NB4 (cell line): ENCODE data around the gene CLNK.

Experiments
- DNase-seq: peaks from one replicate; pipeline ENCODE4 v3.0.0; 2010; ENCODE audit warnings: low read depth
- H3K4me3 ChIP-seq: one replicate; pipeline ENCODE4 v1.5.1; 2011; ENCODE audit warnings: mild to moderate bottlenecking, low read depth, low read length, moderate library complexity
- MYC ChIP-seq: IDR thresholded peaks from 2 replicates; pipeline ENCODE4 v1.6.1; 2011; ENCODE audit warnings: low read depth, low read length
- POLR2A ChIP-seq: IDR thresholded peaks from 2 replicates; pipeline ENCODE4 v1.6.1; 2011; ENCODE audit warnings: mild to moderate bottlenecking; ENCODE audit not compliant: insufficient read length; ENCODE audit errors: extremely low read depth
- TF ChIP-seq, protein P1 (sequence below): IDR thresholded peaks from one replicate; pipeline ENCODE4 v1.5.1; 2012; ENCODE audit warnings: low read depth, low read length
- TF ChIP-seq, protein P2 (sequence below): IDR thresholded peaks from 2 replicates; pipeline ENCODE4 v1.6.1; 2011; ENCODE audit warnings: low read depth, low read length

CLNK gene

DNA sequence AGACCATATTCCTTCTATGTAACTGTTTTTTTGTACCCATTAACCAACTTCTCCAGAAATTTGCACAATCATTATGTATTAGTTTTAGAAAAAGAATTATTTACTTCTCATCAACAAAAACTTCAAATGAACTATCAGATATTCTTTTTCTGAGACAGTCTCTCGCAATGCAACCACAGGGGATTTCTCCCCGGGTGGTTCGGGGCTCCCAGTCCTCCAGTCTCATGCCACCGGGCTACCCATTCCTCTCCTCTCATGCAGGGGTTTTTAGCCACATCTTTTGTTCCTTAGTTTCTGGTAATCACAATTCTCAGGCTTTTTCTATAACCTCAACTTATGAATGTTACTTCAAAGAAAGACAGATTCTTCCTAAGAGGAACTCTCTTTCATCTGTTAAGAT lies 46.6 kb upstream of the CLNK start:
- no peak overlapping the region for H3K4me3 ChIP-seq
- TF ChIP-seq, protein P1, sequence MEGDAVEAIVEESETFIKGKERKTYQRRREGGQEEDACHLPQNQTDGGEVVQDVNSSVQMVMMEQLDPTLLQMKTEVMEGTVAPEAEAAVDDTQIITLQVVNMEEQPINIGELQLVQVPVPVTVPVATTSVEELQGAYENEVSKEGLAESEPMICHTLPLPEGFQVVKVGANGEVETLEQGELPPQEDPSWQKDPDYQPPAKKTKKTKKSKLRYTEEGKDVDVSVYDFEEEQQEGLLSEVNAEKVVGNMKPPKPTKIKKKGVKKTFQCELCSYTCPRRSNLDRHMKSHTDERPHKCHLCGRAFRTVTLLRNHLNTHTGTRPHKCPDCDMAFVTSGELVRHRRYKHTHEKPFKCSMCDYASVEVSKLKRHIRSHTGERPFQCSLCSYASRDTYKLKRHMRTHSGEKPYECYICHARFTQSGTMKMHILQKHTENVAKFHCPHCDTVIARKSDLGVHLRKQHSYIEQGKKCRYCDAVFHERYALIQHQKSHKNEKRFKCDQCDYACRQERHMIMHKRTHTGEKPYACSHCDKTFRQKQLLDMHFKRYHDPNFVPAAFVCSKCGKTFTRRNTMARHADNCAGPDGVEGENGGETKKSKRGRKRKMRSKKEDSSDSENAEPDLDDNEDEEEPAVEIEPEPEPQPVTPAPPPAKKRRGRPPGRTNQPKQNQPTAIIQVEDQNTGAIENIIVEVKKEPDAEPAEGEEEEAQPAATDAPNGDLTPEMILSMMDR = no peak
- TF ChIP-seq MYC (no peak), POLR2A (no peak)
- TF ChIP-seq, protein P2, sequence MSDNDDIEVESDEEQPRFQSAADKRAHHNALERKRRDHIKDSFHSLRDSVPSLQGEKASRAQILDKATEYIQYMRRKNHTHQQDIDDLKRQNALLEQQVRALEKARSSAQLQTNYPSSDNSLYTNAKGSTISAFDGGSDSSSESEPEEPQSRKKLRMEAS = no peak

DNA sequence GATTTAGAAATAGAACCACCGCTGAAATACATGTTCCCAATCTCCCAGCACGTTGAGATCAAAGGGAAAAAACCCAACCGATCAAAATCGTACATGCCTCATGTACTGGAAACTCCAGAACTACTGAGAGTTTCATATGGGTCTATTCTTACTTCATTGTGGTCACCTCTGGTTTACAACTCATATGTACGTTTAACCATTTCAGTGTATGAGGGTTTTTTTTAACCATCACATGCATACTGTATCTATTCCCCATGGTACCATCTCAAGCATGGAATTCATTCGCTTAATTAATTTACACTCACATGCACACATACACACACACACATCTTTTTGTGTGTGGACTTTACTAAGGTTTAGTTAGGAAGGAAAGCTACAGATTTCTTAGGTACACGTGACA lies 46.0 kb upstream of the CLNK start:
- TF ChIP-seq, protein P1 = no peak
- TF ChIP-seq POLR2A = no peak
- TF ChIP-seq MYC = no peak
- H3K4me3 ChIP-seq = no peak overlapping the region
- no peak for DNase-seq

More for the DNA sequence above, 46.6 kb upstream of the CLNK start:
- no peak for DNase-seq

DNA sequence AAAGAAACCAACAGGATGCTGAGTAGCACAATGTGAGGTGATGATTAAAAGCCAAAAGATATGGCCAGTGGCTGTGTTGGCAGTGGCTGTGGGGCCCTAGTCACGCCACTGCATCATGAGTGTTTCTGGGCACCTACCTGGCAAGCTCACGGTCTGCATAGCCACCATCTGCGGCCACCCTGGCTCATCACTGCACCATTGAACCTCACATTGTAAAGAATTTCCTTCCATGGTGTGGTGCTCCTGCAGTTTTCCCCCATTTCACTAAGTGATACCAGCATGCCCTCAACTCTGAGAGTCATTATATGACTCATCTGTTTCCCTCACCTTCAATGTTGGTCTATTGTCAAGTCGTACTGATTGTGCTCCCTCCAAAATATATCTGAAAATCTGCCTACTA lies 45.5 kb upstream of the CLNK start:
- H3K4me3 ChIP-seq = no peak overlapping the region
- no peak for DNase-seq
- TF ChIP-seq, protein P1 = no peak
- TF ChIP-seq, protein P2 = no peak
- TF ChIP-seq POLR2A (no peak), MYC (no peak)

DNA sequence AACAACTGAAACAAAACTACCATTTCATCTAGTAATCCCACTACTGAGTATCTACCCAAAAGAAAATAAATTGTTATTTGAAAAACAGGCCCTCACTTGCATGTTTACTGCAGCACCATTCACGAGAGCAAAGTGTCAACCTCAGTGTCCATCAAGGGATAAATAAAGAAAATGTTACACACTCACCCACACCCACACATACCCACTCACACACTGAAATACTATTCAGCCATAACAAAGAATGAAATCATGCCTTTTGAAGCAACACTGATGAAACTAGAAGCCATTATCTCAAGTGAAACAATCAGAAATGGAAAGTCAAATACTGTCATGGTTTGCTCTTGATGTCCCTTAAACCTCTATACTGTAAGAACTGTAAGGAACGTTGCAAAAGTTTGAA lies 44.8 kb upstream of the CLNK start:
- no peak overlapping the region for H3K4me3 ChIP-seq
- DNase-seq = no peak
- TF ChIP-seq, protein P2 = no peak
- no peak for TF ChIP-seq POLR2A
- TF ChIP-seq, protein P1 = no peak
- TF ChIP-seq MYC = no peak

DNA sequence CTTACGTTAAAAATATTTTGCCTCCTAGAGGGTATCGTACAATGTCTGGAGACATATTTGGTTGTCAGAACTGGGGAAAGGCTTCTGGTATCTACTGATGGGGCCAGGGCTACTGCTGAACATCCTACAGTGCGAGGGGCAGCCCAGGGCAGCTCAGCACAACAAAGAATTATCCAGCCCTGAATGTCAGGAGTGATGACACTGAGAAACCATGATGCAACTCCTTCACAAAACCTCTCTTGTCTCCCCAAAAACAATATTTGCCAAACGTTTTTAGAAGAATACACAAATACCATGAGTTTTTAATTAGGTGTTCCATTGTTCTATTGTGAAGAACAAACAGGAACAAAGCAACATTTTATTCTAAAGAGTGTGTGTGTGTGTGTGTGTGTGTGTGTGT lies 43.4 kb upstream of the CLNK start:
- TF ChIP-seq MYC (no peak), POLR2A (no peak)
- TF ChIP-seq, protein P1 = no peak
- TF ChIP-seq, protein P2 = no peak
- DNase-seq = no peak
- H3K4me3 ChIP-seq = no peak overlapping the region

DNA sequence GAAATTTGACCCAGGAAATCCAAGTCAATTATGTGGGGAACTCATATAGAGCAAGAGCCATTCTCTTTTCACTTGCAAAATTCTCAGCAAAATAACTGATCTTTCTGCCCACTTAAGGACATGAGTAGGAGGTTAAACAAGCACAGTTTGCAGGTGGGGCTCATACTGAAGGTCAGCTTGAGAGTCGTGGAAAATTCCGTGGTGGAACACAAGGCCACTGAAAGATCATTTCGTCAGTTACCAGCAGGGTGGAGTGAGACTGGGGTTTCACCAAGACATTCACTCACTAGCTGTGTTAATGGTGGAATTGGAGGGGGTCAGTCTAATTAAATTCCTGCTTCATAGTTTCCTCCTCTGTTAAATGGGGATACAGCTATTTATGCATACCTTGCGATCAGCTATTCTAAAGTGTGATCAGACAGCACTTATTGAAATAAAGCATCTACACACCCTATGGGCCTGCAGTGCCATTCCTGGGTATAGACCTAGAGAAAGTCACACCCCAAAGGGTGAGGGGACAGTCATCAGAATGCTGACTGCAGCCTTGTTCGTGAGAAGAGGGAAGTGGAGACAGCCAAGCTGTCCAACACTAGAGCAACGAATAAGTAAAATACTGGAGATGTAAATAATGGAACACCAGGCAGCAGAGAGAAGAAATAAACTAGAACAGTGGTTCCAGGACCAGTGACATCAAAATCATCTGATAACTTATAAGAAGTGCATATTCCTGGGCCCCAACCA lies 42.7 kb upstream of the CLNK start:
- TF ChIP-seq, protein P2 = no peak
- TF ChIP-seq, protein P1 = no peak
- TF ChIP-seq MYC = no peak
- TF ChIP-seq POLR2A = no peak
- no peak for DNase-seq
- no peak overlapping the region for H3K4me3 ChIP-seq
